Measurements from ENCODE around the gene TMEM47. TPM values are rescaled to one million over a fixed set of nuclear protein-coding genes. Genes with fewer than 3 reads are reported as not detected.

TMEM47 gene
- total and polyA plus RNA-seq, 2 donors (not counting 1 experiment from before 2014, with no cell fraction given) = not detected

GRCh38 chrX:34657726-34658070 lies 613 bp upstream of the TMEM47 start:
- no CpG with 5 or more reads among the region's 13 CpGs for WGBS (ENCODE audit: insufficient coverage)
- Histone ChIP-seq H3K9ac (ENCODE audit: low read length) (no peak overlapping the region), H3K27ac (ENCODE audit: low read length in 2 of 2) (no peak overlapping the region), H2AFZ (ENCODE audit: insufficient read depth, low read depth, low read length, poor library complexity, severe bottlenecking) (no peak overlapping the region), H3K4me2 (replicated peaks; ENCODE audit: low read depth, low read length, poor library complexity, severe bottlenecking) (no peak overlapping the region), H3K79me2 (ENCODE audit: control insufficient read depth, insufficient read depth, low read length) (no peaks in the 10 kb centered on the region), H3K9me3 (ENCODE audit: control extremely low read depth in 1 of 3, control insufficient read depth in 2 of 3, insufficient read depth in 1 of 3, low read length in 2 of 3) (no peaks in the 10 kb centered on the region), H4K20me1 (ENCODE audit: control insufficient read depth, insufficient read depth, low read length, poor library complexity, severe bottlenecking) (no peaks in the 10 kb centered on the region), H3K36me3 (replicated peaks in 1 of 2; ENCODE audit: control extremely low read depth in 1 of 2, control insufficient read depth in 1 of 2, extremely low read depth in 1 of 2, insufficient read depth in 2 of 2, low read length in 1 of 2) (no peaks in the 10 kb centered on the region), H3K4me1 (ENCODE audit: control insufficient read depth in 2 of 2, insufficient read depth in 2 of 2, low read length in 2 of 2) (no peaks in the 10 kb centered on the region), H3K27me3 (replicated peaks in 1 of 4; ENCODE audit: control extremely low read depth in 1 of 4, control insufficient read depth in 3 of 4, insufficient read depth in 4 of 4, low read length in 3 of 4) (peaks cover 0 to 3% (median 1%) of the 10 kb centered on the region in 4 experiments), H3K4me3 (ENCODE audit: control extremely low read depth in 1 of 5, extremely low read depth in 1 of 5, insufficient read depth in 1 of 5, low read depth in 2 of 5, low read length in 4 of 5) (no peak overlapping the region)
- Mint-ChIP-seq H3K9me3 (ENCODE audit: insufficient read depth) (no peaks in the 10 kb centered on the region), H3K27ac (no peak overlapping the region), H3K4me1 (peaks cover 4% of the 10 kb centered on the region), H3K4me3 (no peak overlapping the region), H3K27me3 (peaks cover 14% of the 10 kb centered on the region)
- TF ChIP-seq, protein P1, sequence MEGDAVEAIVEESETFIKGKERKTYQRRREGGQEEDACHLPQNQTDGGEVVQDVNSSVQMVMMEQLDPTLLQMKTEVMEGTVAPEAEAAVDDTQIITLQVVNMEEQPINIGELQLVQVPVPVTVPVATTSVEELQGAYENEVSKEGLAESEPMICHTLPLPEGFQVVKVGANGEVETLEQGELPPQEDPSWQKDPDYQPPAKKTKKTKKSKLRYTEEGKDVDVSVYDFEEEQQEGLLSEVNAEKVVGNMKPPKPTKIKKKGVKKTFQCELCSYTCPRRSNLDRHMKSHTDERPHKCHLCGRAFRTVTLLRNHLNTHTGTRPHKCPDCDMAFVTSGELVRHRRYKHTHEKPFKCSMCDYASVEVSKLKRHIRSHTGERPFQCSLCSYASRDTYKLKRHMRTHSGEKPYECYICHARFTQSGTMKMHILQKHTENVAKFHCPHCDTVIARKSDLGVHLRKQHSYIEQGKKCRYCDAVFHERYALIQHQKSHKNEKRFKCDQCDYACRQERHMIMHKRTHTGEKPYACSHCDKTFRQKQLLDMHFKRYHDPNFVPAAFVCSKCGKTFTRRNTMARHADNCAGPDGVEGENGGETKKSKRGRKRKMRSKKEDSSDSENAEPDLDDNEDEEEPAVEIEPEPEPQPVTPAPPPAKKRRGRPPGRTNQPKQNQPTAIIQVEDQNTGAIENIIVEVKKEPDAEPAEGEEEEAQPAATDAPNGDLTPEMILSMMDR (IDR thresholded peaks at IDR 0.05) = no peak
- TF ChIP-seq EZH2 (IDR thresholded peaks at IDR 0.05; ENCODE audit: borderline replicate concordance, insufficient read depth, low read depth, low read length, poor library complexity, severe bottlenecking) = no peak
- ChIA-PET POLR2A (no interaction called here), CTCF (no interaction called here)
- ATAC-seq (ENCODE audit: low read depth) = no peak
- DNase-seq = no peak
- intact Hi-C loops (cut with micrococcal nuclease) = no loop called here

GRCh38 chrX:34656467-34656841 lies 631 bp downstream of the TMEM47 start:
- H3K9me3 Mint-ChIP-seq (ENCODE audit: insufficient read depth) = no peaks in the 10 kb centered on the region
- Histone ChIP-seq H3K27me3 (replicated peaks in 1 of 4; ENCODE audit: control extremely low read depth in 1 of 4, control insufficient read depth in 3 of 4, insufficient read depth in 4 of 4, low read length in 3 of 4) (peaks cover 0 to 3% (median 1%) of the 10 kb centered on the region in 4 experiments), H3K79me2 (ENCODE audit: control insufficient read depth, insufficient read depth, low read length) (no peaks in the 10 kb centered on the region), H3K9me3 (ENCODE audit: control extremely low read depth in 1 of 3, control insufficient read depth in 2 of 3, insufficient read depth in 1 of 3, low read length in 2 of 3) (no peaks in the 10 kb centered on the region), H4K20me1 (ENCODE audit: control insufficient read depth, insufficient read depth, low read length, poor library complexity, severe bottlenecking) (no peaks in the 10 kb centered on the region), H3K4me2 (replicated peaks; ENCODE audit: low read depth, low read length, poor library complexity, severe bottlenecking) (no peak overlapping the region), H3K36me3 (replicated peaks in 1 of 2; ENCODE audit: control extremely low read depth in 1 of 2, control insufficient read depth in 1 of 2, extremely low read depth in 1 of 2, insufficient read depth in 2 of 2, low read length in 1 of 2) (no peaks in the 10 kb centered on the region), H3K4me3 (ENCODE audit: control extremely low read depth in 1 of 5, extremely low read depth in 1 of 5, insufficient read depth in 1 of 5, low read depth in 2 of 5, low read length in 4 of 5) (no peak overlapping the region), H2AFZ (ENCODE audit: insufficient read depth, low read depth, low read length, poor library complexity, severe bottlenecking) (no peak overlapping the region), H3K9ac (ENCODE audit: low read length) (no peak overlapping the region), H3K4me1 (ENCODE audit: control insufficient read depth in 2 of 2, insufficient read depth in 2 of 2, low read length in 2 of 2) (no peaks in the 10 kb centered on the region), H3K27ac (ENCODE audit: low read length in 2 of 2) (no peak overlapping the region)
- ATAC-seq (ENCODE audit: low read depth) = no peak
- no peak overlapping the region for H3K27ac Mint-ChIP-seq
- TF ChIP-seq EZH2 (IDR thresholded peaks at IDR 0.05; ENCODE audit: borderline replicate concordance, insufficient read depth, low read depth, low read length, poor library complexity, severe bottlenecking) = no peak
- TF ChIP-seq, protein P1 (IDR thresholded peaks at IDR 0.05) = no peak
- peaks cover 14% of the 10 kb centered on the region for H3K27me3 Mint-ChIP-seq
- intact Hi-C loops (cut with micrococcal nuclease) = no loop called here
- WGBS (ENCODE audit: insufficient coverage) = 9% methylated on average over 19 of the region's 27 CpGs
- POLR2A ChIA-PET = no interaction called here
- peaks cover 4% of the 10 kb centered on the region for H3K4me1 Mint-ChIP-seq
- H3K4me3 Mint-ChIP-seq = no peak overlapping the region
- DNase-seq = no peak
- CTCF ChIA-PET = no interaction called here

Measured in B cell (primary cell).